ENCODE measurements around the gene PUM1. TPM values are rescaled to one million over a fixed set of nuclear protein-coding genes. Genes with fewer than 3 reads are reported as not detected.

Gene PUM1
- total RNA-seq, 6 experiments from 2014 or later = 30.9 to 51.6 (median 42.0) TPM

DNA sequence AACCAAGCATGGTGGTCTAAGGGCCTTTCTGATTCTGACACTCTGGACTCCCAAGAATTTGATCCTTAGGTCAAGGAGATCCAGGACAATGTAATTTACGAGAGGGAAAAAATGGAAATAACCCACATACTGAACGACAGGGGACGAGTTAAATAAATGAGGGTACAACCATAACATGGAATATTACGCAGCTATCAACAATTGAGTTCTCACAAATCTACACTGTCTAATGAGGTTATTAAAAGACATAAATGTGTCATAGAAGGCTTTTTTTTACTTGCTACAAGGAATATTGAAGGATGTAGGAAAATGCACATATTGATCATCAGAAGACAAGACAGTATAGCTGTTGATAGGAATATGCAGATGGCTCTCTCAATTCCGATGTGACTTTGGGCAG lies 180.8 kb downstream of the PUM1 start:
- Histone ChIP-seq H3K27ac (no peak overlapping the region), H3K27me3 (no peaks in the 10 kb centered on the region), H3K36me3 (no peaks in the 10 kb centered on the region), H3K4me3 (no peak overlapping the region), H3K4me1 (no peaks in the 10 kb centered on the region), H3K9me3 (no peaks in the 10 kb centered on the region)
- ATAC-seq (no peak), DNase-seq (no peak)
- WGBS (ENCODE audit: insufficient coverage, low coverage, low lambda C conversion rate, missing lambda C conversion rate) = 97% methylated on average over 5 of the region's 5 CpGs
- intact Hi-C loops (cut with DNase I) = loop anchor here in 1 of 2 donors (10.0 kb wide), 1 partner anchor 1290 kb away; no protein-coding TSS in a partner anchor
- TF ChIP-seq, protein P1, sequence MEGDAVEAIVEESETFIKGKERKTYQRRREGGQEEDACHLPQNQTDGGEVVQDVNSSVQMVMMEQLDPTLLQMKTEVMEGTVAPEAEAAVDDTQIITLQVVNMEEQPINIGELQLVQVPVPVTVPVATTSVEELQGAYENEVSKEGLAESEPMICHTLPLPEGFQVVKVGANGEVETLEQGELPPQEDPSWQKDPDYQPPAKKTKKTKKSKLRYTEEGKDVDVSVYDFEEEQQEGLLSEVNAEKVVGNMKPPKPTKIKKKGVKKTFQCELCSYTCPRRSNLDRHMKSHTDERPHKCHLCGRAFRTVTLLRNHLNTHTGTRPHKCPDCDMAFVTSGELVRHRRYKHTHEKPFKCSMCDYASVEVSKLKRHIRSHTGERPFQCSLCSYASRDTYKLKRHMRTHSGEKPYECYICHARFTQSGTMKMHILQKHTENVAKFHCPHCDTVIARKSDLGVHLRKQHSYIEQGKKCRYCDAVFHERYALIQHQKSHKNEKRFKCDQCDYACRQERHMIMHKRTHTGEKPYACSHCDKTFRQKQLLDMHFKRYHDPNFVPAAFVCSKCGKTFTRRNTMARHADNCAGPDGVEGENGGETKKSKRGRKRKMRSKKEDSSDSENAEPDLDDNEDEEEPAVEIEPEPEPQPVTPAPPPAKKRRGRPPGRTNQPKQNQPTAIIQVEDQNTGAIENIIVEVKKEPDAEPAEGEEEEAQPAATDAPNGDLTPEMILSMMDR (IDR thresholded peaks at IDR 0.05) = no peak
- TF ChIP-seq POLR2A (IDR thresholded peaks at IDR 0.05) = no peak

DNA sequence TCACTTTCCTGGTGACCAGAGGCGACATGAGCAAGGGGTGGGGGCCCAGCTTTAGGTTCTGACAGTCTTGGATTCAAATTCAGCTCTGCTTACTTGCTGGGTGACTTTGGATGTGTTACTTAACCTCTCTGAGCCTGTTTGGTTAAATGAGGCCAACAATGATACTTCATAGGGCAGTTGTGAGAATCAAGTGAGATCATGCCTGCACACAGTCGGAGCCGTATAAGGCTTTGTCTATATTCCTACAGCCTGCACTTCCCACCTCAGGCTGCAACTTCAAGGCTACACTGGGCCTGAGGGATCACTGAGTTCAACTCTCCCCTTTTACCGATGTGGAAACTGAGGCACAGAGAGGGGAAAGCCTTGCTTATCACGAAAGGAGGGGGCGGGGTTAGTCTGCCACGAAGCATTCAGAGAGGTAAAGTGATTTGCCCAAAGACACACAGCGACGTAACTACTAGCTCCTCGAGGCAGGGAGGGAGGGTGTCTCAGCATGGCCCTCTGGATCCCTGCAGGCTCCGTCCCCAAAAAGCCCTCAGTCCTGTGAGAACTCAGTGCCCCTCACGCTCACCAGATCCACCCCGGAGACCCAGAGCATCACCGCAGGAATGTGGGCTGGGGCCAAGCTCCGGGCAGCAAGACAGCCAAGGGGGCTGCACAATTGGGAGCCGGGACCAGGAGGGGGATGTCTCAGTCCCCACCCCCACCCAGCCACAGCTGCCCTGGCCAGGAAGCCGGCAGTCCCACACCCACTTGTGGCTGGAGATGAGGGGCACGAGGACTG lies 181.9 kb downstream of the PUM1 start:
- intact Hi-C loops (cut with DNase I) = loop anchor here in 1 of 2 donors (10.0 kb wide), 1 partner anchor 1289 kb away; no protein-coding TSS in a partner anchor
- DNase-seq (no peak), ATAC-seq (no peak)
- 64% methylated on average over 4 of the region's 18 CpGs for WGBS (ENCODE audit: insufficient coverage, low coverage, low lambda C conversion rate, missing lambda C conversion rate)
- Histone ChIP-seq H3K36me3 (no peaks in the 10 kb centered on the region), H3K27ac (no peak overlapping the region), H3K27me3 (no peaks in the 10 kb centered on the region), H3K9me3 (no peaks in the 10 kb centered on the region), H3K4me1 (no peaks in the 10 kb centered on the region), H3K4me3 (no peak overlapping the region)
- no peak for TF ChIP-seq POLR2A (IDR thresholded peaks at IDR 0.05)
- TF ChIP-seq, protein P1 (IDR thresholded peaks at IDR 0.05) = no peak

DNA sequence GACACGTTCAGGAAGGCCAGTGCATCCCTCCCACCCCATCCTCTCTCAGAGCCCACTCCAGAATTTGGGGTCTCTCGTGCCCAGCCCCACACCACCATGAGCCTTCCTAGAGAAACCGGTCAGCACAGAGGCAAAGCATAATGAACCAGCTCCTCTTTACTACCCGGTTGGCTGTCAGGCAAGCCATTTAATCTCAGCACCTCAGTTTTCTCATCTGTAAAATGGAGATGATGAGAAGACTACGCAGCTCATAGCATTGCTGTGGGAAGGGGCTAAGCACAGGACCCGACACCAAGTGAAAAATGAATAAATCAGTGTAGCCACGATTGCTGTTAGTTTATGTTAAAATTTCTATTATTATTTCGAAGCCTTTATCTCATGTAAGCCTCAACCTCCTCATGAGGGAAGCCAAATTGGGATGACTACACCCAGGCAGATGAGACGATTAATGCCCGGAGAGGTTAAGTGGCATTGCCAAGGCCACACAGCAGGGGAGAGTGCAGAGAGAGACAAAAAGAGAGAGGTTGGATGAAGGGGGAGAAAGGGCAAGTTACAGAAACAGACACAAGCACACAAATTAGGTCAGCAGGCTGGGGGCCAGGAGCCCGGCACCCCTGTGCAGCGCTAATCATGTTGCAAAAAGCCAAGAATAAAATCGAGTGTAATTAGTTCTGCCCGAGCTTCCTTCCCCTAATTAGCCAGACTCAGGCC lies 182.7 kb downstream of the PUM1 start:
- Histone ChIP-seq H3K4me3 (no peak overlapping the region), H3K36me3 (no peaks in the 10 kb centered on the region)
- intact Hi-C loops (cut with DNase I) = loop anchor here in 1 of 2 donors (10.0 kb wide), 1 partner anchor 1288 kb away; no protein-coding TSS in a partner anchor

More for the DNA sequence above, 182.7 kb downstream of the PUM1 start:
- 74% methylated on average over 11 of the region's 14 CpGs for WGBS (ENCODE audit: insufficient coverage, low coverage, low lambda C conversion rate, missing lambda C conversion rate)
- ATAC-seq (no peak), DNase-seq (no peak)
- H3K4me1 ChIP-seq = no peaks in the 10 kb centered on the region
- no peaks in the 10 kb centered on the region for H3K27me3 ChIP-seq
- H3K27ac ChIP-seq = no peak overlapping the region
- H3K9me3 ChIP-seq = no peaks in the 10 kb centered on the region
- no peak for TF ChIP-seq POLR2A (IDR thresholded peaks at IDR 0.05)
- TF ChIP-seq, protein P1 (IDR thresholded peaks at IDR 0.05) = no peak

Small RNAs within 50 kb of the gene (small RNA-seq; reads per million reads assigned to genes)
- gene AL356320.1 (0 reads per million in 2 experiments), gene RN7SL371P (0 reads per million in 2 experiments)

Other genes with a start within 250 kb of the PUM1 start
- 10 to 100 TPM; 13.8 to 45.7 (median 16.2) TPM for gene SDC3, start 157.0 kb downstream of the PUM1 start, total RNA-seq
- not detected for gene NKAIN1, start 174.2 kb upstream of the PUM1 start, total RNA-seq
- 10 to 100 TPM; 12.2 to 18.9 (median 14.9) TPM for gene SNRNP40, start 231.1 kb upstream of the PUM1 start, total RNA-seq
- gene ZCCHC17, start 231.3 kb upstream of the PUM1 start, total RNA-seq = 1 to 10 TPM; 6.3 to 9.9 (median 7.3) TPM

Data from right lobe of liver (tissue), 6 donors.